SK-N-SH (cell line): ENCODE data around the gene CC2D2B.

Source experiments
- CTCF ChIP-seq: fragments of 200-600 bp; sonication (generic); IDR thresholded peaks from 2 replicates; pipeline ENCODE4 v1.6.1; 2017; ENCODE audit warnings: antibody characterized with exemption, mild to moderate bottlenecking, moderate library complexity
- EP300 ChIP-seq, 2 experiments: IDR thresholded peaks; 2 replicates each; pipeline versions ENCODE4 v1.4.0 to v1.6.1; 2012; ENCODE audit warnings: borderline replicate concordance in 1 of 2, low read depth in 1 of 2, low read length in 1 of 2
- EZH2phosphoT487 ChIP-seq: fragments of 200-600 bp; sonication (generic); IDR thresholded peaks from 2 replicates; pipeline ENCODE4 v1.6.1; 2017; ENCODE audit warnings: low read depth, mixed run types, mild to moderate bottlenecking, antibody characterized with exemption, moderate library complexity, borderline replicate concordance
- GATA2 ChIP-seq: sonication (generic); formaldehyde crosslinking; IDR thresholded peaks from 2 replicates; pipeline ENCODE4 v1.5.0; 2020; ENCODE audit warnings: mild to moderate bottlenecking, missing genetic modification reagents
- MXI1 ChIP-seq: IDR thresholded peaks from 2 replicates; pipeline ENCODE4 v1.6.1; 2012; ENCODE audit warnings: mild to moderate bottlenecking, low read depth, low read length, improper control_type of control experiment
- REST ChIP-seq: IDR thresholded peaks from 2 replicates; pipeline ENCODE4 v1.6.1; 2012; ENCODE audit warnings: mild to moderate bottlenecking, low read depth, low read length, moderate library complexity
- TAF1 ChIP-seq: IDR thresholded peaks from 2 replicates; pipeline ENCODE4 v1.6.1; 2012; ENCODE audit warnings: low read depth, mild to moderate bottlenecking, low read length, moderate library complexity, borderline replicate concordance
- TCF12 ChIP-seq: IDR thresholded peaks from 2 replicates; pipeline ENCODE4 v1.4.0; 2012
- USF1 ChIP-seq: IDR thresholded peaks from 2 replicates; pipeline ENCODE4 v1.4.0; 2012; ENCODE audit warnings: low read depth, borderline replicate concordance
- ZBTB33 ChIP-seq: IDR thresholded peaks from 2 replicates; pipeline ENCODE4 v1.4.0; 2012; ENCODE audit warnings: low read depth, borderline replicate concordance

- no peak for TF ChIP-seq MXI1
- no peak for TF ChIP-seq REST
- TF ChIP-seq TAF1: no peak
- no peak for TF ChIP-seq EP300 (IDR thresholded peaks at IDR 0.05; ENCODE audit: borderline replicate concordance in 1 of 2, low read depth in 1 of 2, low read length in 1 of 2)
- no peak for TF ChIP-seq CTCF
- no peak for TF ChIP-seq GATA2 (CRISPR knock-in tag)
- no peak for TF ChIP-seq TCF12
- no peak for TF ChIP-seq EZH2phosphoT487
- TF ChIP-seq USF1: no peak
- no peak for TF ChIP-seq ZBTB33
Observed at GRCh38 chr10:95982200-95982599, 74.4 kb downstream of the CC2D2B start.
